Natural killer cell (primary cell): ENCODE results near the gene LRP8. TPM values are rescaled to one million over a fixed set of nuclear protein-coding genes. Genes with fewer than 3 reads are reported as not detected.

ENCODE experiments used
- ATAC-seq, 3 donors: fragments of 150-1000 bp in 2 of 3; fragments of 200-7000 bp in 1 of 3; cut with Tn5 transposase; 1 replicate in 1 of 3; 2 replicates in 2 of 3; pipeline ENCODE4 v1.10.0; 2021; ENCODE audit warnings: mild to moderate bottlenecking in 2 of 3, moderate library complexity in 2 of 3
- DNase-seq, 2 donors: peaks; one replicate each; pipeline versions ENCODE4 v3.0.0 to v3.0.0-alpha.2; 2013 to 2021; ENCODE audit warnings: mixed read lengths in 1 of 2
- H3K27ac ChIP-seq: one replicate; pipeline ENCODE4 v1.5.1; 2013; ENCODE audit warnings: mild to moderate bottlenecking, low read length
- H3K27me3 ChIP-seq: one replicate; pipeline ENCODE4 v1.6.1; 2013; ENCODE audit warnings: low read length; ENCODE audit not compliant: control insufficient read depth, insufficient read depth
- H3K36me3 ChIP-seq: one replicate; pipeline ENCODE4 v1.6.1; 2013; ENCODE audit warnings: low read length; ENCODE audit not compliant: control insufficient read depth, insufficient read depth
- H3K4me1 ChIP-seq: one replicate; pipeline ENCODE4 v1.6.1; 2013; ENCODE audit warnings: low read length; ENCODE audit not compliant: control insufficient read depth, insufficient read depth
- H3K4me3 ChIP-seq: one replicate; pipeline ENCODE4 v1.5.1; 2013; ENCODE audit warnings: low read length
- H3K9me3 ChIP-seq: one replicate; pipeline ENCODE4 v1.6.1; 2013; ENCODE audit warnings: low read length; ENCODE audit not compliant: control insufficient read depth, insufficient read depth
- H3K27ac Mint-ChIP-seq, 2 donors: one replicate each; pipeline ENCODE4 v1.8.0; 2022; ENCODE audit warnings: mild to moderate bottlenecking in 2 of 2, mixed read lengths in 2 of 2, moderate library complexity in 1 of 2
- H3K27me3 Mint-ChIP-seq, 2 donors: one replicate each; pipeline ENCODE4 v1.8.0; 2022; ENCODE audit warnings: low read depth in 2 of 2, mixed read lengths in 2 of 2
- H3K36me3 Mint-ChIP-seq: one replicate; pipeline ENCODE4 v1.8.0; 2022; ENCODE audit warnings: mixed read lengths
- H3K4me1 Mint-ChIP-seq, 2 donors: one replicate each; pipeline ENCODE4 v1.8.0; 2022; ENCODE audit warnings: mixed read lengths in 2 of 2
- H3K4me3 Mint-ChIP-seq: one replicate; pipeline ENCODE4 v1.8.0; 2022; ENCODE audit warnings: mild to moderate bottlenecking, moderate library complexity, mixed read lengths
- H3K9me3 Mint-ChIP-seq, 2 donors: one replicate each; pipeline ENCODE4 v1.8.0; 2022; ENCODE audit warnings: mixed read lengths in 2 of 2
- WGBS: methylation state at CpG from one replicate; pipeline ENCODE4 v1.1.7; 2013; ENCODE audit warnings: missing lambda C conversion rate; ENCODE audit not compliant: insufficient coverage; 5-methylcytosine and 5-hydroxymethylcytosine counted together
- intact Hi-C: fragments of 100-400 bp; cut with micrococcal nuclease; formaldehyde crosslinking; loops from one replicate; pipeline ENCODE4 v1.14.2; 2022
- total RNA-seq, 4 donors: library from RNA; stranded (reverse); fragments of 120-200 nt in 1 of 4; gene quantifications; one replicate each; pipeline versions ENCODE4 v1.2.3 to v1.2.4, GENCODE V29; 2013 to 2022
- TF ChIP-seq, protein P1 (sequence below): fragments of 200-600 bp; IDR thresholded peaks from one replicate; pipeline ENCODE4 v1.8.0; 2022; ENCODE audit warnings: antibody characterized with exemption

LRP8 gene
- total RNA-seq, 3 donors from 2014 or later (not counting 1 experiment from before 2014, with no cell fraction given) = 23.2 to 27.3 (median 24.9) TPM

DNA sequence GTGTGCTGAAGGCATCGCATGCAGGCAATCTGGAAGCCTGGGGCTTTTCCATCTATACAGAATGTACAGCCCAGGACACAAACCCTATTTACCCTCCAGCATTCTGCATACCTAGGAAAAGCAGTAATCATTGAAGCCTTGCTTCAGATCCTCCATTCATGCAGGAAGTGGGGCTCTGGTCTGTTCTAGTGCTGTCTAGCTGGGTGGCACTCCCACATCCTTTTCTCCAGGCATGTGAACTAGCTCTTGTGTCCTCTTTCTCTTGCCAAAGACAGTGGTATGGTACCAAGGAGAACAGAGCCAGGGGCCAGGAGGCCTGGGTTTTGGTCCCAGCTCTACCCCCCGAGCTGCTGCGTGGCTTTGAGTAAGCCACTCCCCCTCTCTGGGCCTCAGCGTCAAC lies 21.7 kb downstream of the LRP8 start:
- Histone ChIP-seq H3K27me3 (no peaks in the 10 kb centered on the region), H3K36me3 (no peaks in the 10 kb centered on the region), H3K4me1 (peaks cover 4% of the 10 kb centered on the region), H3K27ac (no peak overlapping the region), H3K9me3 (no peaks in the 10 kb centered on the region), H3K4me3 (no peak overlapping the region)
- H3K4me3 Mint-ChIP-seq = no peak overlapping the region
- intact Hi-C loops = no loop called here
- TF ChIP-seq, protein P1, sequence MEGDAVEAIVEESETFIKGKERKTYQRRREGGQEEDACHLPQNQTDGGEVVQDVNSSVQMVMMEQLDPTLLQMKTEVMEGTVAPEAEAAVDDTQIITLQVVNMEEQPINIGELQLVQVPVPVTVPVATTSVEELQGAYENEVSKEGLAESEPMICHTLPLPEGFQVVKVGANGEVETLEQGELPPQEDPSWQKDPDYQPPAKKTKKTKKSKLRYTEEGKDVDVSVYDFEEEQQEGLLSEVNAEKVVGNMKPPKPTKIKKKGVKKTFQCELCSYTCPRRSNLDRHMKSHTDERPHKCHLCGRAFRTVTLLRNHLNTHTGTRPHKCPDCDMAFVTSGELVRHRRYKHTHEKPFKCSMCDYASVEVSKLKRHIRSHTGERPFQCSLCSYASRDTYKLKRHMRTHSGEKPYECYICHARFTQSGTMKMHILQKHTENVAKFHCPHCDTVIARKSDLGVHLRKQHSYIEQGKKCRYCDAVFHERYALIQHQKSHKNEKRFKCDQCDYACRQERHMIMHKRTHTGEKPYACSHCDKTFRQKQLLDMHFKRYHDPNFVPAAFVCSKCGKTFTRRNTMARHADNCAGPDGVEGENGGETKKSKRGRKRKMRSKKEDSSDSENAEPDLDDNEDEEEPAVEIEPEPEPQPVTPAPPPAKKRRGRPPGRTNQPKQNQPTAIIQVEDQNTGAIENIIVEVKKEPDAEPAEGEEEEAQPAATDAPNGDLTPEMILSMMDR = no peak
- H3K27me3 Mint-ChIP-seq = no peaks in the 10 kb centered on the region
- no peaks in the 10 kb centered on the region for H3K36me3 Mint-ChIP-seq
- H3K4me1 Mint-ChIP-seq = peaks cover 17 to 19% of the 10 kb centered on the region in 2 donors
- H3K27ac Mint-ChIP-seq = peak overlapping the region; percentile 52 to 71
- DNase-seq = no peak
- ATAC-seq = peak in 1 of 3 donors; percentile 30
- WGBS = 91% methylated on average over 4 of the region's 4 CpGs
- H3K9me3 Mint-ChIP-seq = no peaks in the 10 kb centered on the region

DNA sequence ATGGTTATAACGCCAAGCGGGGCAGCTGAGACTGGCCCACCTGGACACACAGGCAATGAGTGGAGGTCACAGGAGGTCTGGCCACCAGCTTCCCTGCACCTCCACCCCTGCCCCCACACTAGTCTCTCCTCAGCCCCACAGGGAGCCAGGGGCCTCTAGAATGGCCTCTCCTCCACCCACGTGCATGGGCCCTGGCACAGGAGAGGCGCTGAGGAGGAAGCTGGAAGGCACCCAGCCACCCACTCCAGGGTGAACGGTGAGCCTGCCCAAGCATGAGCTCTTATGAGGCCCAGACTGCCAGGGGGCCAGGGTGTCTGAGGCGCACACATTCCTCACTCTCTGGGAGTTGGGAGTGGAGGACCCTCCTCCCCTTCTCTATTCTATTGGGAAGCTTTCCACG lies 22.2 kb downstream of the LRP8 start:
- no peak overlapping the region for H3K27ac Mint-ChIP-seq
- Histone ChIP-seq H3K36me3 (no peaks in the 10 kb centered on the region), H3K4me1 (peaks cover 4% of the 10 kb centered on the region), H3K27ac (no peak overlapping the region), H3K4me3 (no peak overlapping the region), H3K9me3 (no peaks in the 10 kb centered on the region), H3K27me3 (no peaks in the 10 kb centered on the region)
- TF ChIP-seq, protein P1 = no peak
- H3K9me3 Mint-ChIP-seq = no peaks in the 10 kb centered on the region
- no peaks in the 10 kb centered on the region for H3K36me3 Mint-ChIP-seq
- WGBS = 87% methylated on average over 7 of the region's 7 CpGs
- H3K4me1 Mint-ChIP-seq = peaks cover 17 to 19% of the 10 kb centered on the region in 2 donors
- no peak for DNase-seq
- ATAC-seq = no peak
- H3K27me3 Mint-ChIP-seq = no peaks in the 10 kb centered on the region
- no peak overlapping the region for H3K4me3 Mint-ChIP-seq
- intact Hi-C loops = no loop called here

GRCh38 chr1:53304527-53304926 lies 23.3 kb downstream of the LRP8 start:
- Histone ChIP-seq H3K4me3 (no peak overlapping the region), H3K27ac (no peak overlapping the region), H3K9me3 (no peaks in the 10 kb centered on the region), H3K4me1 (peaks cover 4% of the 10 kb centered on the region), H3K27me3 (no peaks in the 10 kb centered on the region), H3K36me3 (no peaks in the 10 kb centered on the region)
- Mint-ChIP-seq H3K9me3 (no peaks in the 10 kb centered on the region), H3K4me1 (peaks cover 17 to 24% of the 10 kb centered on the region in 2 donors), H3K36me3 (no peaks in the 10 kb centered on the region), H3K27ac (no peak overlapping the region), H3K4me3 (no peak overlapping the region), H3K27me3 (no peaks in the 10 kb centered on the region)
- WGBS = 97% methylated on average over 7 of the region's 7 CpGs
- no peak for ATAC-seq
- DNase-seq = no peak
- TF ChIP-seq, protein P1 = no peak
- intact Hi-C loops = no loop called here
